HG02852 (cell line): ENCODE measurements around the gene RNF4.
"Not testable (repeated sequence)": the region's sequence is repeated elsewhere in the genome, so short reads cannot be mapped to it uniquely, and the experiment has no call there.

Experiments
- ATAC-seq: cut with Tn5 transposase; IDR thresholded peaks from one replicate; pipeline ENCODE4 v1.9.1; 2021; ENCODE audit warnings: mild to moderate bottlenecking, moderate library complexity; ENCODE audit not compliant: unreplicated experiment

The RNF4 gene

GRCh38 chr4:2516635-2517034, 47.7 kb downstream of the RNF4 start:
- ATAC-seq, result no peak

- no peak for ATAC-seq
Measured at GRCh38 chr4:2526559-2526958, 57.7 kb downstream of the RNF4 start.

DNA sequence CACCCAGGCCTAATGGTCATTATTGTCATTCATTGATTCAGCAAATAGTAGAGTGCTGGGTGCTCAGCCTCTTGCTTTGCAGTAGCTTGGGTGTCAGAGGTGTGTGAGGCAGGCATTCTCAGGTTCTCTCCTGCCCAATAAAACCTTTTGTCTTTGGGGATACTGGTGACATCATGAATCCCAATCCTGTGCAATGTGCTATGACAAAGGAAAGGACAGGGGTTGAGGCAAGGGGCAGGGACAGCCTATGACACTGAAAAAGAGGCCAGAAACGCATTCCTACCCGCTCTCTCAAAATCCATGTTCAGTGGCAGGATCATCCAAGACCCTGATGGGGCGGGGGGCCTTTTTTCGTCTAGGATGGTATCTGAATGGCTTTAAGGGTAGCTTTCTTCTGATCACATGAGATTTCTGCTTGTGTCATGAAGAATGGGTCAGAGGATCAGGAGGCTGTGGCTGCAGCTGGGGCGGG, 66.0 kb downstream of the RNF4 start:
- no peak for ATAC-seq

DNA sequence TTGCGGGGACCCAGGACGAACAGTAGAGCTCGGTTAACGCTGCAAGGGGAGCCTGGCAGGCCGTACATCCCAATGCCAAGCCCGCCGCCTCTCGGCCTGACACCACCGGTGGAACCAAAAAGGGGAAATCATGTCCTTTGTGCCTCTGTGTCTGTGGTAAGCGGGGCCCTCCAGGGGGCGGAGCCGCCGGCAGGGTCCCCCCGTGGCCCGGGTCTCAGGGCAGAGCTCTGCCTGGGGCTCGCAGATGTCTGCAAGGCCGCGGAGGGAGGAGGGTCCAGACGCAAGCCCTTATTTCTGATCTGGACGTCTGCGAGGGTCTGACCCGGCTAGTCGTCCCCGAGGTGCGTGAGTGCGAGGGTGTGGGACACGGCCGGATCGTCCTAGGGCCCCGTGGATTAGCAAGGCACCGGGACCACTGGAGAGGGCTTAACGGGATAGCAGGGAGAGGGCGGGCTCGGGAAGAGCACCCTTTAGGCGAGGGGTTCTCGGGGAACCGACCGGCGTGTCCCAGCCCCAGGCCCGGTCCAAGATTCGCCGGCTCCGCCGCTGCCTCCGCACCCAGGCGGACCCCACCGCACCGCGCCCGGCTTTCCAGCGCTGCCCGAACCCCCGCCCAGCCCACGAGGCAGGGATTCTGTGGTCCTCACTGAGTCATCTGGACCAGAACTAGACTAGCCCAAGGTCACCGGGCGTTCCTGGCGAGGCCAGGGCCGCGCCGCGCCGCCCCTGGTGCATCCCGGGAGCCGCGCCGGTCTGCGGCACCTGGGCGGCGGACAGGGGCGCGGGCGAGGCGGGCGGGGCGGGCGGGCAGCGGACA, 66.7 kb downstream of the RNF4 start:
- ATAC-seq, result peak; percentile 8

DNA sequence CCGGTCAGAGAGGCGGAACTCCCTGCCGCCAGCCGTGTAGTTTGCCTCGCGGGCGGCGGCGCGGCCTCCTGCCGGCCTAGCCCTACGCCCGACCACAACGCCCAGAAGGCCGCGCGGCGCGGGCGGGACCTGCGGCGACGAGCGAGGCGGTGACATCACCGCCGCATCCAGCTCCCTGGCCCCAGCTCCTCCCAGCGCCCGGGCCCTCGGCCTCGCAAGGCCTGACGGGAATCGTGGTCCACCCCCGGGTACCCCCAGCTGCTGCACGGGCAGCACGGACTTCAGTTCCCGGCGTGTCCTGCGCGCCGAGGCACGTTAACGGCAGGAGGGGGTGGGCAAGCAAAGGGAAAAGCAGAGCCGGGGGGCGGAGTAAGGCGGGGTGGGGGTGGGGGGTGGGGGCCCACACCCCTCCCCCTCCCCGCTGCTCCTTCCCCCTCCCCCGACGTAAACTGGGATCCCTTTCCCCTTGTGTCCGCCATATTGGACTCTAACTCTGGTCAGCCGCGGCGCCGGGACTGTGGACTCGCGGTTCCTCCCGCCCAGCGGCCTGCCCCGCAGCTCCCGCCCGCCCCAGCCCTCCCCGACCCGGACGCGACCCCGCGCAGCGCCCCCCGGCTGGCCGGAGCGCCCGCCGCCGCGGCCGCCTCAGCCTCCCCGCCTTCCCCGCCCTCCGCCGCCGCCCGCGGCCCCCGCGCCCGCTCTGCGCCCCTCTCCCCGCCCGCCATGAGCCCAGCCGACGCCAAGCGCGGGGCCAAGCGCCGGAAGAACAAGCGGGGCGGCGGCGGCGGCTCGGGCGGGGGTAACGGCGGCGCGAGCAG, 67.5 kb downstream of the RNF4 start, which contains the start of gene FAM193A:
Gene FAM193A (plus strand): TSS at position 455 of the 818 bp plus-strand sequence. CDS start 269 bp downstream, at position 724.
- peak; percentile 85 for ATAC-seq

DNA sequence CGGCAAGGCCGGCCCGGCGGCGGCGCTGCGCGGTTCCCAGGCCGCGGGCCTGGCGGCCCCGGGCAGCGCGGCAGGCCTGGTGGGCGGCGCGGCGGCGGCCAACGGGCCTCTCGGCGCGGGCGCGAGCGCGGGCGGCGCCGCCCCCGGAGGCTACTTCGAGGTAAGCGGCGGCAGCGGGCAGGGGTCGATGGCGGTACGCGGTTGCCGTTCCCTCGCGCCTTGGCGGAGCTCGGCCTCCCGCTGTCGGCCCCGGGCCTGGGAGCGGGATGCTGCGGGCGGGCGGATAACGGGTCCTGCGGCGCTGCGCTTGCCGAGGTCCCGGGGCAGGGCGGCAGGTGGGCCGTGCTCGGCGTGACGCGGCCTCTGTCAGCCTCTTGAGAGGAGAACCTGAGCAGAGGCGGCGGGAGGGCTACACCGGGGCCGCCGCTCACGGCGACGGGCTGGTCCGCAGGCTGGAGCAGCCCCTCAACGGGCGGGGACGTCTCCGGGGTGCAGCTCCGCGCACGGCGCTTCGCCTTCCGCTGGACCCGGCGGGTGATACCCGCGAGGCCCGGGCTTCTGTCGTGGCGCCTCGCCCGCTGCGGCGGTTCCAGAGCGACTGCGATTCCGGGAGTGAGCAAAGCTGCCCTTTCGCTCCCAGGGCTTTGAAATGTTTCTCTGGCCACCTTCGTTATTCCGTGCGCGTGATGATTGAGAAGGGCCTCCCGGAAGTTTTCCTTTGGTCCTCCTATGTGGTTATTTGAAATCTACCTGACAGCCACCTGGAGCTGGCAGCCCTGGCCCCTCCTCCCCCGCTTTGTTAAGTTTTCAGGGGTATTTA, 68.3 kb downstream of the RNF4 start:
- ATAC-seq, result peak; percentile 23

GRCh38 chr4:2543580-2544191, 74.8 kb downstream of the RNF4 start:
- ATAC-seq, result not testable (repeated sequence)

- no peak for ATAC-seq
Measured at GRCh38 chr4:2545321-2546013, 76.6 kb downstream of the RNF4 start.

GRCh38 chr4:2546286-2546823, 77.4 kb downstream of the RNF4 start:
- ATAC-seq, result no peak

- ATAC-seq, result not testable (repeated sequence)
Measured at GRCh38 chr4:2546961-2547691, 78.2 kb downstream of the RNF4 start.

DNA sequence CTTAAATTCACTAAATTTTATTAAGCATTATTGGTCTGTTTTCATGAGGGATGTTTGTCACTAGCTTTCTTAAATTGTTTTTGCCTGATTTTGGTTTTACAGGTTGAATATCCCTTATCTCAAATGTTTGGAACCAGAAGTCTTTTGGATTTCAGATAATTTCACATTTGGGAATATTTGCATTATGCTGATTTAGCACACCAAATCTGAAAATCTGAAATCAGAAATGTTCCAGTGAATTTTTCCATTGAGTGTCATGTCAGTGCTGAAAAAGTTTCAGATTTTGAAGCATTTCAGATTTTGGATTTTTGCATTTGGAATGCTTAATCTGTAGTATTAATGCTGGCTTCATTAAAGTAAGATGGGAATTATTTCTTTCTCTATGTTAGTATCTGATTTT, 82.2 kb downstream of the RNF4 start:
- no peak for ATAC-seq

DNA sequence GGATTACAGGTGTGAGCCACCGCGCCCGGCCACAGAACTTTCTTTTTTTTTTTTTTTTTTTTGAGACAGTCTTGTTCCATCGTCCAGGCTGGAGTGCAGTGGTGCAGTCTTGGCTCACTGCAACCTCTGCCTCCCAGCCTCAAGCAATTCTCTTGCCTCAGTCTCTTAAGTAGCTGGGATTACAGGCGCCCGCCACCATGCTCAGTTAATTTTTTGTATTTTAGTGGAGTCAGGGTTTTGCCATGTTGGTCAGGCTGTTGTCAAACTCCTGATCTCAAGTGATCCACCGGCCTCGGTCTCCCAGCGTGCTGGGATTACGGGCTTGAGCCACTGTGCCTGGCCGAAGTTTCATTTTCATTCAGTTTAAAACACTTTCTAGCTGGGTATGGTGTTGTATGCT, 83.9 kb downstream of the RNF4 start:
- ATAC-seq, result no peak

DNA sequence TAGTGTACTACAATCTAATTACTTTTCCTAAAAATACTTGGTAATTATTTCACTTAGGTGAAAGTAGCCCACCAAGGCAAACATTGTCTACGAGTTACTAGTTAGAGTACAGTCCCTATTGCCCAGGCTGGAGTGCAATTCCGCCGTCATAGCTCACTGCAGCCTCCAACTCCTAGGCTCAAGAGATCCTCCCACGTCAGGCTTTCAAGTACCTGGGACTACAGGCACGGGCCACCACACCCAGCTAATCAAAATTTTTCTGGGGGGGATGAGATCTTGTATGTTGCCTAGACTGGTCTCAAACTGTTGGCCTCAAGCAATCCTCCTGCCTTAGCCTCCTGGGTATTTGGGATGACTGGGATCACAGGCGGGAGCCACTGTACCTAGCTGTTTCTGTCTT, 89.4 kb downstream of the RNF4 start:
- no peak for ATAC-seq

- no peak for ATAC-seq
Measured at GRCh38 chr4:2560167-2560566, 91.3 kb downstream of the RNF4 start.
